Gastrocnemius medialis (tissue), 4 donors: Measurements from ENCODE around the gene KANTR.

Experiments used
- POLR2A ChIP-seq, 2 donors: fragments of 450-650 bp; IDR thresholded peaks; one replicate each; pipeline ENCODE4 v1.6.1; 2017; ENCODE audit warnings: antibody characterized with exemption in 2 of 2, mild to moderate bottlenecking in 2 of 2, moderate library complexity in 2 of 2
- TF ChIP-seq, protein P1 (sequence below), 5 experiments: fragments of 450-650 bp in 3 of 5; fragments of 200-600 bp in 2 of 5; sonication (generic) in 2 of 5; IDR thresholded peaks in 4 of 5; conservative IDR thresholded peaks in 1 of 5; 1 replicate in 4 of 5; 2 replicates in 1 of 5; pipeline ENCODE4 v1.5.1; 2016 to 2019; ENCODE audit warnings: antibody characterized with exemption in 5 of 5, mild to moderate bottlenecking in 3 of 5, moderate library complexity in 3 of 5

DNA sequence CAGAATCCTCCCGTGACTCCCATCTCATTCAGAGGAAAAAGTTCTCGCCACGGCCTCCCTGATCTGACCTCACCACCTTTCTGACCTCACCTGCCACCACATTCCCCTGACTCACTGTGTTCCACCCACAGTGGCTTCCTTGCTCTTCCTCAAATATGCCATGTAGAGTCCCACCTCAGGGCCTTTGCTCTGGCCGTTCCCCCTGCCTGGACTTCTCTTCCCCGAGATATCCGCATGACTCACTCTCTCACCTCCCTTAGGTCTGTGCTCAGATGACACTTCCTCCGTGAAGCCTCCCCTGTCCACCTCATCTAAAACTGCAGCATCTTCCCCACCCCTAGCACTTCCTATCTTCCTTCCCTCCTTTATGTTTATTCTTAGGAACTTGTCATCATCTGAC is 18.9 kb upstream of the KANTR start:
- TF ChIP-seq, protein P1, sequence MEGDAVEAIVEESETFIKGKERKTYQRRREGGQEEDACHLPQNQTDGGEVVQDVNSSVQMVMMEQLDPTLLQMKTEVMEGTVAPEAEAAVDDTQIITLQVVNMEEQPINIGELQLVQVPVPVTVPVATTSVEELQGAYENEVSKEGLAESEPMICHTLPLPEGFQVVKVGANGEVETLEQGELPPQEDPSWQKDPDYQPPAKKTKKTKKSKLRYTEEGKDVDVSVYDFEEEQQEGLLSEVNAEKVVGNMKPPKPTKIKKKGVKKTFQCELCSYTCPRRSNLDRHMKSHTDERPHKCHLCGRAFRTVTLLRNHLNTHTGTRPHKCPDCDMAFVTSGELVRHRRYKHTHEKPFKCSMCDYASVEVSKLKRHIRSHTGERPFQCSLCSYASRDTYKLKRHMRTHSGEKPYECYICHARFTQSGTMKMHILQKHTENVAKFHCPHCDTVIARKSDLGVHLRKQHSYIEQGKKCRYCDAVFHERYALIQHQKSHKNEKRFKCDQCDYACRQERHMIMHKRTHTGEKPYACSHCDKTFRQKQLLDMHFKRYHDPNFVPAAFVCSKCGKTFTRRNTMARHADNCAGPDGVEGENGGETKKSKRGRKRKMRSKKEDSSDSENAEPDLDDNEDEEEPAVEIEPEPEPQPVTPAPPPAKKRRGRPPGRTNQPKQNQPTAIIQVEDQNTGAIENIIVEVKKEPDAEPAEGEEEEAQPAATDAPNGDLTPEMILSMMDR (IDR thresholded peaks at IDR 0.05 in 4 of 5, conservative IDR thresholded peaks at IDR 0.05 in 1 of 5): no peak
- TF ChIP-seq POLR2A (IDR thresholded peaks at IDR 0.05): no peak
